Suppressor macrophage treated with lipopolysaccharide for 4 hours (primary cell): ENCODE results near the gene TNNT1.
"Not testable (repeated sequence)": the region's sequence is repeated elsewhere in the genome, so short reads cannot be mapped to it uniquely, and the experiment has no call there.

ENCODE experiments used
- DNase-seq: peaks from one replicate; pipeline ENCODE4 v3.0.0-alpha.2; 2020

The TNNT1 gene

DNA sequence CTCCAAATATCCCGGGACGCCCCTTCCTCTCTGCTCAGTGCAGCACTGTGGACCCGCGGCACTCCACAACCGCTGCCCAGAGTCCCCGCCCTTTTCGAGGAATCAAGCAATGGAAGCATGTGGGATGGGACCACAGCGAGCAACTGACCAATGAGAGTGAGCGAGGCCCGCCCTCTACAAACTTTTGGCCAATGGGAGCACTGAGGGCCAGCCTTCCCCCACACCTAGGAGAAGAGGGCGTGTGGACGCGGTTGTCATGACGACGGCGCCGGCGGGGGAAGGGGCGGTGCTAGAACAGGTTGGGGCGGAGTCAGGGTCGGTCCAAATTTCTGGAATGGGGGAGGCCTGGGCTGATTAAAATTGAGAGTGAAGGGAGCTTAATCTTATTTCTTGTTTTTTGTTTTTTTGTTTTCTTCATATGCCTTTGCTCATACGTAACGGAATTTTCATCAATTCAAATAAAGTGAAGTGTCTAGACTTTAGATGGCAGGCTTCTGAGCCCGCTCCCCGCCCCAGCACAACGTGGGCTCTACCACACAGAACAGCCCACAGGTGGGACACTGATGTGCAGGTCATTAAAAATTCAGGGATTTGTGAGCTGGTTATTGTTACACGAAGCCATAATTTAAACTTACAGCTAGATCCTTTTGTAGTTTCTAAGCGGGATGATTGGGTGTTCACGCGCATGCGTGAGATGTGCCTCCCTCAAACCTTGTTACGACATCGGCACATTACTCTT, 17.7 kb upstream of the TNNT1 start, which contains the start of gene DNAAF3:
Gene DNAAF3 (minus strand): TSS at position 84 of the 739 bp plus-strand sequence. CDS start 200 bp downstream, outside the sequence.
- peak; percentile 92 for DNase-seq

DNA sequence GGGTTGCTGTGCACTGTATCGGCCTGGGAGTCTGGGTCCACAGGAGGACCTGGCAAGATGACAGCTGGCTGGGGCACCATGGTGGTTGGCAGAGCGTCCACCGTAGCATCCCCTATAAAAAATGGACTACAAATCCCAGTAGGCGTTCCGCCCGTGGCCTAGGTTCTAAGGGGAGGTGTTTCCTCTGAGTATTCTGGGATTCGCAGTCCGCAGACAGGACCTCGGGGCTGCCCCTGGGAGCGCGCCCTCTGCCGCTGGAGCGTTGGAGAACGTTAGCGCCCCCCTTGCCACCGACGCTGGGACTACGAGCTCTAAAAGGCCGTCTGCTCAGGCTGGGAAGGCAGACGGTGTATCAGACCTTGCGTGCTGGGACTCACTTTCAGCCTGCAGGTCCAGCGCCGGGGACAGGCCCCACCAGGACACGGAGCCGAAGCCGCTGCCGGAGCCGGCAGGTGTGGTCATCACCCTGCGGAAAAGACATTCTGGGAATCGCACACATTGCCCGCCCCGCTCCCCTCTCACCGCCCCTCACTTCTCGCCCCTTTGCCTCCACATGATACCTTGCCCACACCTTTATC, 17.0 kb upstream of the TNNT1 start:
- DNase-seq = peak; percentile 62

DNA sequence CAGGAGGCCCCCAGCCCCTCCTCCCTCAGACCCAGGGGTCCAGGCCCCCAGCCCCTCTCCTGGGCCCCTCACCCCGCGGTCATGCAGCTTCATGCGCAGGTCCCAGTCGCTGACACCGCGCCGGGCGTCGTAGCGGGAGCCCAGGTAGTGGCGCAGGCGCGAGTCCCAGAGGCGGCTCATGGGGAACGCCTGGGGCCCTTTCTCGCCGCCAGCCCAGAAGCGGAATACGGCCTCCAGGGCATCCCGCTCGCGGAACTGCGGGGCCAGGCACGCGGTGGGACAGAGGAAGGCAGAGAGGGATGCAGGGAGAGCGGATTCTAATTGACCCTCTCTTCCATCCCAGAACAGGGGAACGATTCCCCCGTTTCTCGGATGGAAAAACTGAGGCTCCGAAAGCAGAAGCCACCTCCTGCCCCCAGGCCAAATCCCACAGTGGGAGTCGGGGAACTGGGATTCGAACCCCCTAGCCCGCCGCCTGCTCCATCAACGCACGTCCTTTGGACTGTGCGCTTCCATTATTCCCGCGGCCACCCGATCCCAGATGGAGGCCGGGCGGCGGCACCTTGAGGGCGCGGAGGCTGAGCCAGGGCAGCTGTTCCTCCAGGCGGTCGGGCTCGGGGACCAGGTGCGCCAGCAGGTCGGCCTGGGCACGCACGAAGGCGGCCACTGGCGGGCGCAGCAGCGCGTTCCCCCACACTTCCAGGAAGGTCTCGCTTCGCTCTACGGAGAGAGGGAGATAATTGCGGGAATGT, 12.7 kb upstream of the TNNT1 start:
- DNase-seq = no peak

DNA sequence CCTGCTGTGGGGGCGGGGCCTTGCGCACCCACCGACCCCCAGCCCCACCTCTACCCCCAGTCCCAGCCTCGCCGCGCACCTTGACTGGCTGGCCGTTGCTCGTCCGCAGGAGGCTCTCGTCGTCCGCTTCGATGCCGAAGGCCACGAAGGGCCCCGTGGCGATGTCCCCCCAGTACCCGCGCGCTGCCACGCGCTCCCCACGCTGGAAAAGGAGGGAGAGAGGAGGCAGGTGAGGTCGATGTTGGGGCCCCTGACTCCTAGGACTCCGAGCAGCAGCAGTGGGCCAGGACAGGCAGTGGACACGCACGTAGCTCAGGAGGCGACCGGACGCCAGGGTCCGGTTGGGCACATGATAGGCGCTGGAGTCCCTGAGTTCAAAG, 12.0 kb upstream of the TNNT1 start:
- DNase-seq = no peak

DNA sequence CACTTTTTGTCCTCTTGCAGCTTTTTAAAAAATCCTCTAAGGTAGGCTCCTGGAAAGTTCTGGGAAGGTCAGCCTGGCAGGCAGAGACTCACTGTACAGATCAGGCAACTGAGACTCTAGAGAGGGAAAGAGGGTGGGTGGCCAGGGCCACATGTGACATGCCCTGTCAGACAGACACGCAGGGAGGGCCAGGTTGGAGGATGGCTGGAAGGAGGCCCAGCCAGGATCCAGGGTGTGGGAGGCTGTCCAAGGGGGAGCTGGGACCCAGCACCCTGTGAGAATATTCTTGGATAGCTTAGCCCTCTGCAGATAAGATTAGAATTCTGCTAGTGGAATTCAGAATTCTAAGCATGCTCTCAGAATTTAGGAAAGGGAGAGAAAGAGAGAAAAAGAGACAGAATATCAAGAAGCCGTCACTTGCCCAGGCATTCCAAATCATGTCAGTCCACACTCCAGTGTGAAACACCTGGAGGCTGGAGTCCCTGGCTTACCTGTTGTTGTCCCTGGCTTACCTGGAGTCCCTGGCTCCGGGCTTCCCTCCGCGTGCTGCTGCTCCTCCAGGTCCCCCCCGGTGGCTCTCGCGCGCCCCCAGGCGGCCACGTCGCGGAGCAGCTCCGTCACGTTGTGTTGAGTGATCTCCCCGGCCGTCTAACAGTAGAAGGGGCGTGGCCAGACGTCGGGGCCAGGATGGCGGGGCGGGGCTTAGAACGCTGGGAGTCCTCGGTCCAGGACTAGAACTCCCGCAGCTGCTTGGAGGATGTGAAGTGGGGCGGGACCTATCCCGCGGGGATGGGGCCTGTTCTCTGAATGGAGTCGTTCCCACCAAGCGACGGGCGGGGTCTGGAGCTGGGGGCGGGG, 11.4 kb upstream of the TNNT1 start:
- peak; percentile 92 for DNase-seq

DNA sequence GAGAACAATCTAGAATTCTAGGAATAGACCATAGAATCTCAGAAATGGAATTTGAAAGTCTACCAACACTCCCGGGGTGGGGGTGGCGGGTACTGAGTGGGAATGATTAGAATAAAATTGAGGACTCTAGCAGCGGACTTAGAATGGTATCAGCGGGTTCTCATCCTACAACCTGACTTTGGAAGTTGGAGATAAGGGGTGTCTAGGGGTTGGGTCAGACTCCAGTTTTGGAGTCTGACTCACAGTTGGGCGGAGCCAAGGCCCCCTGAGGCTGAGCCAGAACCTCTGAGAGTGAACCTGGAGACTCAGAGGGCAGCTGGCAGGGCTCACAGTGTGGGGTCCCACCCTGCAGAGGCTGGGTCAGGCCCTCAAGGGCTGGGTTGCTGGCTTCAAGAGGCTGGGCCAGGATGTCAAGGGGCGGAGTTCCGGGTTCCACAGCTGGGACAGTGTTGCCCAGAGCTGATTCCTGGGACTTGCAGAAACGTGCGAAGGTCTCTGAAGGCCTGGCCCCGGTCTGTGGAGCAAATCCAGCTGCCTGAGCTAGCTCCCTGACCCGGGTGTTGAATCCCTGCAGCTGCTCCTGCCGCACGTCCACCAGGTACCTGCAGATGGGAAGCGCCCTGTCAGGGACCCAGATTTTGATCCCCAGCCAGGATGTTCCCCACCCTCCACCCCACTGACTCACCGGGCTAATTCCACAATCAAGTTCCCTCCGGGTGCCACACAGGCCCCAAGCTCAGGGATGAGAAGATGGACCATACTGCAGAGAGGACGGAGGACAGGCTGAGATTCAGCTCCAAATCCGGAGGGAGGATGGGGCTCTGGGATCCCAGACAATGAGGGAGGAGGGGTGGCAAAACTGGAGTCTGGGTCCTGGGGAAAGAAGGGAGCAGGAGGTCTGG, 10.1 kb upstream of the TNNT1 start:
- DNase-seq = no peak

DNA sequence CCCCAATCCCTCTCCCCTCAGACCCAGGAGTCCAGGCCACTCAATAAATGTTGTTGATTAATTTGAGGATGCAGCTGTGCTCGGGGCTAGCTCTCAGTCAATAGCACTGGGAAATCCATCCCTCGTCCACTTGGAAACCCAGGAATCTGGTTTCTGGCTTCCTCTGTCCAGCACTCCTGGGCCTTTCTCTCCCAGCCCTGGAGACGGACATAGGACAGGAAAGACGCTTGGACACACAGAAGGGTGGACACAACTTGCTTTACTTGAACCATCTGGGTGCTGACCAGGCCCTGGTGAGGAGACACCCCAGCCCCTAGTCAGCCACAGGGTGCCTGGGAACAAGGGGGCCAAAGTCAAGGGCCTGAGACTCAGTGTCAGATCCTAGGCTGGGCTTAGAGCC, 9.4 kb upstream of the TNNT1 start:
- DNase-seq = no peak

DNA sequence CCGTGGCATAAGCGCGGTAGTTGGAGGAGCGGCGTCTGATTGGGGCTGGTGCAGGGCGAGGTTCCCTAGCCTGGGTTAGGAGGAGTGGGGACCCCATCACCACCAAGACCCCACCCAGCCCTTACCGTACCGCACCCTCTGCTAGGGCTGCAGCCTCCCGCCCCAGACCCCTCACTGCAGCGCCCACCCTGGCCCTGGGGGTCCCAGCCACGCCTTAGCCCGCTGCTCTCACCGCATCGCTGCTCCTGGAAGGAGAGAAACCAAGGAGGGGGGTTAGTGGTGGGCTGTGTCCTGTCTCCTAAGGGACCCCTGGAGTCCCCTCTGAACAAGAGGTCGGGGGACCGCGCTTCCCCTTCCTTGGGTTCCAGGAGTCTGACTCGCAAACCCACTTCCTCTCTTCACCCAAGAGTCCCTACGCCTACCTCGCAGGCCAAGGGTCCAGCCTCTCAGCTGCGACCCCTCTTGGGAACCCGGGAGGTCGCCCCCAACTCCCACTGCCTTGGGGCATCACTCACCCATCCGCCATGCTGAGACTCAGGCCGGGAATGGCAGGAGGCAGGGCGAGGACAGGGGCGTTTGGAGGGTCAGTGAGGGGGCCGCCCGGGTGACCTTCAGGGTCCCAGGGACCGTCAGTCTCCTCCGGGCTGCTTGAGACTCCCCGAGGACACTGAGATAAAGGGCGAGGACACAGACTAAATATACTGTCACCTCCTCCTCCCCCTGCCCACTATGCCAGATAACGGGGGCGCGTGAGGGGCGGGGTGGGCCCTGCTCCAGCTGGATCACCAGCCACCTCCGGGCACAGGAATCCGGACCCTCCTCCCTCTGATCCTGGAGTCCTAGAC, 8.3 kb upstream of the TNNT1 start, which contains the start of gene TNNI3:
Gene TNNI3 (minus strand): TSS at position 669 of the 845 bp plus-strand sequence. CDS start 143 bp downstream, at position 526.
- DNase-seq = no peak

DNA sequence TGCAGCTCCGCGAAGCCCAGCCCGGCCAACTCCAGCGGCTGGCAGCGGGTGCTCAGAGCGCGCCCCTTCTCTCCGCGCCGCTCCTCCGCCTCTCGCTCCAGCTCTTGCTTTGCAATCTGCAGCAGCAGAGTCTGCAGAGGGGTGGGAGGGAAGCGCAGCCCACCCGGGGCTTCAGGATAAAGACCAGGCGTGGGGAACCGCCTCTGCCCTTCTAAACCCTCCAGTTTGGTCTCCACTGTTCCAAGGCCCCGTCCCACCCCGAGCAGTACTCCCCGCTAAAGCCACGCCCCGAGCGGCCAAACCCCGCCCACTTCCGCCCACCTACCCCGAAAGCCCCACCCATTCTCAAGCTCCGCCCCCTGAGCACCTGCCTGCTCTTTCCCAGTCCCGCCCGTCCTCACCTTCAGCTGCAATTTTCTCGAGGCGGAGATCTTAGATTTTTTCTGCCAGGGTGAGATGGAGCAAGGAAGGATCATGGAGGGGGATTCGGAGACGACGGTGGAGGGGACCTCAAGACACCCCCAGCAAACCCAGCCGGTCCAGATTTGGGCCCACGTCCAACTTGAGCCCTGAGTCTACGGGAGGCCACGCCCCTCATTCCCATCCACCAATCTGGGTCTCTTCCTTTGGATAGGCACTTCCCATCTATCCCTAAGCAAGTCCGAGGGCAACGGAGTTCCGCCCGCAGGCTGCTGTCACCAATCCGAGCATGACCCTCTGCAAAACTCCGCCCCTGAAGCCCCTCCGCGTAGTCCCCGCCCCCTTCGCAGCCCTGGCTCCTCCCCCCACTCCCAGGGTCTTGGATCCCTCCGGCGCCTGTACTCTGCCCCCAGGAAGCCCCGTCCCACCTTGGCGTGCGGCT, 7.4 kb upstream of the TNNT1 start:
- no peak for DNase-seq

DNA sequence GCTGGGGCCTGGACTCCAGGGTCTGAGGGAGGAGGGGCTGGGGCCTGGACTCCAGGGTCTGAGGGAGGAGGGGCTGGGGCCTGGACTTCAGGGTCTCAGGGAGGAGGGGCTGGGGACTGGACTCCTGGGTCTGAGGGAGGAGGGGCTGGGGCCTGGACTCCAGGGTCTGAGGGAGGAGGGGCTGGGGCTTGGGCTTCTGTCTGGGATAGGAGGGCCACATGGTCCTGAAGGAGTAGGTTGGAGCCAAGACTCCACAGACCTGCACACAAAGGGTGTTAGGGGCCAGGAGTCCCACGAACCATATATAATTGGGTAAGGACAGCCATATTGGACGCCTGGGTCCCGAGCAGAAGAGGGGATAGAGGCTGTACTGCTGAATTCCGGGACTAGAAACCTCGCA, 6.8 kb upstream of the TNNT1 start:
- not testable (repeated sequence) for DNase-seq

DNA sequence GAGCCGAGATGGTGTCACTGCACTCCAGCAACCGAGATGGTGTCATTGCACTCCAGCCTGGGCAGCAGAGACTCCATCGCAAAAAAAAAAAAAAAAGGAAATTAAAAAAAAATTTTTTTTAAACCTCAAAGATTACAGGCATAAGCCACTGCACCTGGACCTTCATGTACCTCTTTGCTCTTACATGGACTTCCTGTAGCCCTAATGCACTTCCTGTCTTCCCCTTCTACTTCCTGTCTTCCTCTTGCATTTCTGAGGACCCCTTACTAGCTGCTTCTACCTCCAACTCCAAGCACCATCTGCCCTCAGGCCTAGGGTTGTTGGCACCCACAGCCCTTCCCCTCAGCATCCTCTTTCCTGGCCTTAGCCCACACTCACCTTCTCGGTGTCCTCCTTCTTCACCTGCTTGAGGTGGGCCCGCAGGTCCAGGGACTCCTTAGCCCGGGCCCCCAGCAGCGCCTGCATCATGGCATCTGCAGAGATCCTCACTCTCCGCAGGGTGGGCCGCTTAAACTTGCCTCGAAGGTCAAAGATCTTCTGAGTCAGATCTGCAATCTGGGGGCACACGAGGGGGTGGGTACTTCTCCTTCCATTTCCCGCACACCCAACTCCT, 4.8 kb upstream of the TNNT1 start:
- DNase-seq = no peak

DNA sequence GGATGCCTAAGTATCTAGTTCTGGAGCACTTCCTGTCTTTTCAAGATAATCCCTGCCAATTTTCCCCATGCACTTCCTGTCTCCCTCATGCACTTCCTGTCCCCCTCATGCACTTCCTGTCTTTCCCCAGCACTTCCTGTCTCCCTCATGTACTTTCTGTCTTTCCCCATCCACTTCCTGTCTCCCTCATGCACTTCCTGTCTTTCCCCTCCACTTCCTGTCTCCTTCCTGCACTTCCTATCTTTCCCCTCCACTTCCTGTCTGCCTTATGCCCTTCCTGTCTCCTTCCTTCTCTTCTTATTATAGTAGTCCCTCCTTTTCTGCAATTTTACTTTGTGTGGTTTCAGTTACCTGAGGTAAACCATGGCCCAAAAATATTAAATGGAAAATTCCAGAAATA, 3.0 kb upstream of the TNNT1 start:
- DNase-seq = no peak

DNA sequence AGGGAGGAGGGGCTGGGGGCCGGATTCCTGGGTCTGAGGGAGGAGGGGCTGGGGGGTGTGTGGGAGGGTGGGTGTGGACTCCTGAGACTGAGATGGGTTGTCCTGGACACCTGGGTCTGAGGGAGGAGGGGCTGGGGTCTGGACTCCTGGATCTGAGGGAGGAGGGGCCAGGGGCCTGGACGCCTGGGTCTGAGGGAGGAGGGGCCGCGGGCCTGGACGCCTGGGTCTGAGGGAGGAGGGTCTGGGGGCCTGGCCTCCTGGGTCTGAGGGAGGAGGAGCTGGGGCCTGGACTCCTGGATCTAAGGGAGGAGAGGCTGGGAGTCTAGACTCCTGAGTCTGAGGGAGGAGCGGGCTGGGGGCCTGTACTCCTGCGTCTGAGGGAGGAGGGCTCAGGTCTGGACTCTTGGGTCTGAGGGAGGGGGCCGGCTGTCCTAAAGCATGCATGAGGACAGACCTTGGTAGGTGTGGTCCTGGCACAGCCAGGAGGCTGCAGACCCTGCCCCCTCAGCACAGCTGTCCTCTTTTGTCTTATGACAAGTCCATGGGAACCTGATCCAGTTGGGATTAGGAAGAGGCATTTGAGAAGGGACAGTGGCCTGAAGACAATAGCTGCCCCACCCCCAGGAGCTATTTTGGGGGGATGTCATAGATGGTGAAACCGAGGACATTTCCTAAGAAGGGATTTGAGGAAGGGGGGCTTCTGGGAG, 1.3 kb downstream of the TNNT1 start:
- no peak for DNase-seq

DNA sequence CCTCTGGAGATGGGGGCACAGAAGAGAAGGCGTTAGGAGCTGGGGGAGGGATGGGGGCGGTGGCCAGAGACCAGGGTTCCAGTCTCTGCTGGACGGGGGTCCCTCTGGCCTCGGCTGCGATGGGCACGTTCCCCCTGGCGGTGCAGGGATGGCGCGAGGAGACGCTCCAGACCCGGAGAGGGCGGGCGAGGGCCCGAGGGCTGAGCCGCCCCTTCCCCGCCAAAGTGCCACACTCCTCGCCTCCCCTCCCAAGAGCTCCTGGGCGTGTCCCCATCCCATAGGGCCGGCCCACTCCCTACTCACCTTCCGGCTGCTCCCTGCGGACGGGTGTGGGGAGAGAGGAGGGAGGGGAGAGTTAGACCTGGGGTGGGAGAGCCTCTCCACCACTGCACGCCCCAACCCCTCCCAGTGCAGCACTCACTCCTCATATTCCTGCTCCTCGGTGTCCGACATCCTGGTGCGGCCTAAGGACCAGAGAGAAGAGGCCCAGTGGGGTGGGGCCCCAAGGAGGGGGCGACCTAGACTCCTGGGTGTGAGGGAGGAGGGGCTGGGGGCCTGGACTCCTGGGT, 2.2 kb downstream of the TNNT1 start:
- DNase-seq = no peak

DNA sequence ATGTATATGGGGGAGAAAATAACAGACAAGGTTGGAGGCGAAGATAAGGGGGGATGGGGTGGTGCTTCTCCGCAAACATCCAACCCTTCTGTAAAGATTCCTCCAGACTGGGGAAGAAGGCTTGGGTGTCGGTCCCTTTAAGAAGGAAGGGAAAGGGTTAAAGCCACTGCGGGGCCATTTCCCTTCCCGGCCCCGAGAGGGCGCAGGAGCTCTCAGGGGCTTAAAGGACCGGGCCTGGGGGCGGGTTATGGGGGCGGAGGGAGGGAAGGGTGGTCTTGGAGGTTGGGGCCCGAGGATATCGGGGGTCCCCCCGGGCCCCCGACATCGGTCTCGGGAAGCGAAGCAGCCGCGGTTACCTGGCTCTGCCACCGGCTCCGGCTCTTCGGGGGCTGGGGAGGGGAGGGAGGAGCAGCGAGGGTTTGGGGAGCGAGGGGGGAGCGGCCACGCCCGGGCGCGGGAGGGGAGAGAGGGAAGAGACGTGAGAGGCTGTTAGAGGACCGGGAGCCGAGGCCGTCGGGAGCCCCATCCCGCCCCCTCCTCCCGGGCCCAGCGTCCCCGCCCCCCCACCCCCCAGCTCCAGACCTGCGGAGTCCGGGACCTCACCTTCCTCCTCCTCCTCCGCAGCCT, 2.8 kb downstream of the TNNT1 start:
- peak; percentile 35 for DNase-seq

DNA sequence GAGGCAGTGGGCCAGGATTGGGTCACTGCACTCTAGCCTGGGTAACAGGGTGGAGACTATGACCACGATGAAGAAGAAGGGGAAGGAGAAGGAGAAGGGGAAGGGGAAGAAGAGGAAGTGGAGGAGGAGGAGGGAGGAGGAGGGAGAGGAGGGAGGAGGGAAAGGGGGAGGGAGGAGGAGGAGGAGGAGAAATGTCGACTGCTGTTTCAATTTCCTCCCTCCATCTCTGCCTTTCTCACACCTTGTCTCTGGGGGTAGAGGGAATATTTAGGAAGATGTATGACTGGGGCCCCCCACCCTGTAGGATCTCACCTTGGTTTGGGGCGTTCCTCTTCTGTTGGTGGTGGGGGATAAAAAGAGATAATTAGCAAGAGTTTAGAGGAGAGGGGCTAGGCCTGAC, 3.8 kb downstream of the TNNT1 start:
- DNase-seq = peak; percentile 31

DNA sequence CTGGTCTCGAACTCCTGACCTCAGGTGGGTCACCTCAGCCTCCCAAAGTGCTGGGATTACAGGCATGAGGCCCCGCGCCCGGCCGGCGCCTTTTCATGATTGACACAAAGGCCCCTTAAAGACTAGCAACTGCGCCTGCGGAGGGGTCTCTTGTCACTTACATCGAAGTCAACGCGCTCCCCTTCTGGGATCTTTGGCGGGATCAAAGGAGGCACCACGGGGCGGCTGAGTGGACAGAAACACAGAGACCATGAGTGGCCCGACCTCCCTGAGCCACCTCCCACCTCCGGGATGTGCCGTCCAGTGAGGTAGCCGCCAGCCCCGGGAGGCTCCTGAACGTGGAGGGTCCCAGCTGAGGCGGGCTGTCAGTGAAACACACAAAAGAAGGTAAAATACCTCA, 7.3 kb downstream of the TNNT1 start:
- no peak for DNase-seq

DNA sequence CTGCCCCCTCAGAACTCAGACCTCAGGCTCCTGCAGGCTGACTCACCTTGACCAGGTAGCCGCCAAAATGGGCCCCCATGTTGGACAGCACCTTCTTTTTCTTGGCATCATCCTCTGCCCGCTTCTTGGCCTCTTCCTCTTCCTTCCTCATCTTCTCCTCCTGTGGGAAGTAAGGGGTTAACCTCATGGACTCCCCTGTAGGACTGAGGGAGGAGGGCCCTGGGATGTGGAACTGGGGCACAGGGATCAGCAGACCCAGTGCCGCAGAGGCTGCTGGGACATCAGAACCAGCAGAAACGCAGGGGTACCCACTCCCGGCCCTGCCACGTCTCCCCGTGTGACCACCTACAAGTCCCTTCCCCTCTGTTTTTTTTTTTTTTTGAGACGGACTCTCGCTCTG, 11.1 kb downstream of the TNNT1 start:
- no peak for DNase-seq
